ENCODE measurements around the gene CDK9.

- TF ChIP-seq CTCF (IDR thresholded peaks at IDR 0.05) (no peak), POLR2A (IDR thresholded peaks at IDR 0.05) (no peak)
Measured at GRCh38 chr9:127765418-127765817, 20.4 kb upstream of the CDK9 start.
